Measurements from ENCODE around the gene LUC7L3.

DNA sequence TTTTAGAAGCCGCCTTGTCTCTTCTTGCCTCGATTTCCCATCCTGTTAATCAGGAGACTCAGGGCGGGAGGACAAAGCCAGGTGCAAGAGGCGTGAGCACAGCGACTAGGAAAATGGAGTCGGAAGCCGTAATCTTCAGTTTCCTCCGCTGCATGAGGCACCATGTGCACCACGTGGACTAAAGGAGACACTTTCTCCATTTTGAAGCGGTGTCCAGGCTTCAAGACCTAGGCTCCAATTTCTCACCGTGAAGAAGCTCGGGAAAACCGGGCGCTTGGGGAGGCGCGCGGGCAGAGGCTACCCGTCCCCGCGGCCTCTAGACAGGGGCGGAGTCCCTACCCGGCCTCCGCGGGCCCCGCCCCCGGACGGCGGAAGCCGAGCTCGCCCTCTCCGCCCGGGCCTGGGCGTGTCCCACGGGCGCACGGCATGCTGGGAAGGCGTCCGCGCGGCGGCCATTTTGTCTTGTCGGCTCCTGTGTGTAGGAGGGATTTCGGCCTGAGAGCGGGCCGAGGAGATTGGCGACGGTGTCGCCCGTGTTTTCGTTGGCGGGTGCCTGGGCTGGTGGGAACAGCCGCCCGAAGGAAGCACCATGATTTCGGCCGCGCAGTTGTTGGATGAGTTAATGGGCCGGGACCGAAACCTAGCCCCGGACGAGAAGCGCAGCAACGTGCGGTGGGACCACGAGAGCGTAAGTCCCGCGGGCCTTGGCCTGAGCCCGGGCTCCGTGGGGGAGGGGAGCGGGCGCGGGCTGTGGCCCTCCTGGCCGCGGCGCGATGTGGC lies at the start of gene LUC7L3:
- TF ChIP-seq, protein P1, sequence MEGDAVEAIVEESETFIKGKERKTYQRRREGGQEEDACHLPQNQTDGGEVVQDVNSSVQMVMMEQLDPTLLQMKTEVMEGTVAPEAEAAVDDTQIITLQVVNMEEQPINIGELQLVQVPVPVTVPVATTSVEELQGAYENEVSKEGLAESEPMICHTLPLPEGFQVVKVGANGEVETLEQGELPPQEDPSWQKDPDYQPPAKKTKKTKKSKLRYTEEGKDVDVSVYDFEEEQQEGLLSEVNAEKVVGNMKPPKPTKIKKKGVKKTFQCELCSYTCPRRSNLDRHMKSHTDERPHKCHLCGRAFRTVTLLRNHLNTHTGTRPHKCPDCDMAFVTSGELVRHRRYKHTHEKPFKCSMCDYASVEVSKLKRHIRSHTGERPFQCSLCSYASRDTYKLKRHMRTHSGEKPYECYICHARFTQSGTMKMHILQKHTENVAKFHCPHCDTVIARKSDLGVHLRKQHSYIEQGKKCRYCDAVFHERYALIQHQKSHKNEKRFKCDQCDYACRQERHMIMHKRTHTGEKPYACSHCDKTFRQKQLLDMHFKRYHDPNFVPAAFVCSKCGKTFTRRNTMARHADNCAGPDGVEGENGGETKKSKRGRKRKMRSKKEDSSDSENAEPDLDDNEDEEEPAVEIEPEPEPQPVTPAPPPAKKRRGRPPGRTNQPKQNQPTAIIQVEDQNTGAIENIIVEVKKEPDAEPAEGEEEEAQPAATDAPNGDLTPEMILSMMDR (IDR thresholded peaks at IDR 0.05), result no peak
- TF ChIP-seq POLR2A (IDR thresholded peaks at IDR 0.05), result peak in 1 of 2 donors; percentile 43

All from lower leg skin (tissue), 3 donors.